Activated T-cell treated with anti-CD3 and anti-CD28 coated beads for 24 hours (primary cell): ENCODE data around the gene SPG7.
"Not testable (repeated sequence)": the region's sequence is repeated elsewhere in the genome, so short reads cannot be mapped to it uniquely, and the experiment has no call there.

Experiments used
- DNase-seq: peaks from one replicate; pipeline ENCODE4 v3.0.0-alpha.2; 2020; ENCODE audit warnings: low read depth

The SPG7 gene

DNA sequence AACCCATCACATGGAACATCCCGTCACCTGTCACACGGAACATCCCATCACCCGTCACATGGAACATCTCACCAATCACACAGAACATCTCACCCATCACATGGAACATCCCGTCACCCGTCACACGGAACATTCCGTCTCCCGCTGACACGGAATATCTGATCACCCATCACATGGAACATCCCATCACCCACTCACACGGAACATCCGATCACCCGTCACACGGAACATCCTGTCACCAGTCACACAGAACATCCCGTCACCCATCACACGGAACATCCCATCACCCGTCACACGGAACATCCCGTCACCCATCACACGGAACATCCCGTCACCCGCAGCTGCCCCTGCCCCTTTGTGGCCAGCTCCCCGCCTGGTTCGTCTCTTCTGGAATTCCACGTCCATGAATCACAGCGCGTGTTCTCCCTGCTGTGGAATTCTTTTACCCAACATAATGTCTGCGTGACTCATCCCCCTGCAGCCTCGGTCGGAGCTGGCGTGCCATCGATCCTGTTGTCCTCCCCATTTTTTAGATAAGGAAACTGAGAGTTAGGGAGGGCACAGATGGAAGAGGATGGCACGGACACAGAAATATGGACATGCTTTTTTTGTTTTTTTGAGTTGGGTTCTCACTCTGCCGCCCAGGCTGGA lies 73.0 kb downstream of the SPG7 start:
- DNase-seq: no peak

GRCh38 chr16:89581861-89582563 lies 73.8 kb downstream of the SPG7 start:
- DNase-seq: no peak

GRCh38 chr16:89582614-89583196 lies 74.5 kb downstream of the SPG7 start:
- no peak for DNase-seq

DNA sequence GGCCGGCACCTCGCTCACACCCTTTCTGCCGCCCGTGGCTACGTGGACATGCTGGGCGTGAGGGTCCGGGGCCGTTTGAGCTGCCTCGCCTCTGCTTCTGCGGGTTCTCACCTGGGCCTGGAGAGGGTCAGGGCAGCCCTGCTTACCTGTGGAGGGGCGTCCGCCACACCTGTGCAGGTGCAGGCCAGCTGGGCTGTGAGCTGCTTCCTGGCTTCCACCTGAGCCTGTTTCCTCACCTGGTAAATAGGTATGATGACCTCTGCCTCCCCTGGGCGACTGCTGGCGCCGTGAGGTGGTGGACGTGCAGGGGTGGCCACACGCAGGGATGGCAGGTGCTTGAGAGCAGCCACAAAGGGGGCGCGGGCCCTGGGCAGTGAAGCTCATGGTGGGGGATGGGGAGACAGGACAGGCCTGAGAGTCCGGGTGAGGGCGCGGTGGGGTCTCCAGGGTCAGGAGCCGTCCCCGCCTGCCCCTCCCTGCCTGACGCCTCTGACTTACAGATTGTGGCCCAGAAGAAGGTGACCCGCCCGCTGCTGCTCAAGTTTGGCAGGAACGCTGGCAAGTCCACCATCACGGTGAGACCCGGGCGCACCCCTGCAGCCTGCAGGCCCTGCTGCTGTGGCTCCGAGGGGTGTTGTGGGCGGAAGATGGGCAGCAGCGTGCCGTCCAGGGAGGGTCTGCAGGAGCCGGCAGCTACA lies 75.1 kb downstream of the SPG7 start:
- no peak for DNase-seq

DNA sequence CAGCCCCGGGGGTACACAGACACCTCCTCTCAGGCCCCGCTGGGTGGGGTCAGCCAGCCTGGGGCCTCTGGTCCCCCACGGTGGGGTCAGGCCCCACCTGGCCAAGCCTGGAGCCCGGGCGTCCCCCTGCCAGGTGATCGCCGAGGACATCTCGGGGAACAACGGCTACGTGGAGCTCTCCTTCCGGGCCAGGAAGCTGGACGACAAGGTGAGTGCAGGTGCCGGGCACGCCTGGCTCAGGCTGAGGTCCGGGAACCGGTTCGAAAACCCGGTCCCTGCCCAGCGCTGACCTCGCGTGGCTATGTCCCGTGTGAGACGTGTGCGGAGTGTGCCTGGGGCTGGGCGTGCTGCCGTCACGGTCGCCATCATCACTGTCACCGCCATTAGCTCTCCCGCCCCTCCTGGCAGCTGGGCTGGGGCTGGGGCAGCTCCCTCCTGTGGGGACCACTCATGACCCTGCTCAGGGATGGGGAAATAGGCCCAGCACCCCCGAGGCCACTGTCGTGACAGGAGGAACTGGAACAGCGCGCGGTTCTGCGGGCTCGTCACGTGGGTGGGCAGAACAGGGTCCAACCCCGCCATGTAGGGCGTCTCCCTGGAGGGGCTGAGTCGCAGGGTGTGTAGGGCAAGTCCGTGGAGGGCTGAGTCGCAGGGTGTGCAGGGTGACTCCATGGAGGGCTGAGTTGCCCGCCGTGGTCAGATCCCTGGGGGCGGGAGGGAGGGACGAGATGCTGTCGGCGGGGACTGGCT lies 75.9 kb downstream of the SPG7 start:
- no peak for DNase-seq

- DNase-seq: no peak
These were observed 76.8 kb downstream of the SPG7 start for GRCh38 chr16:89584768-89585549.

GRCh38 chr16:89586218-89586617 lies 78.0 kb downstream of the SPG7 start:
- DNase-seq: no peak

GRCh38 chr16:89586853-89587252 lies 78.7 kb downstream of the SPG7 start:
- no peak for DNase-seq

DNA sequence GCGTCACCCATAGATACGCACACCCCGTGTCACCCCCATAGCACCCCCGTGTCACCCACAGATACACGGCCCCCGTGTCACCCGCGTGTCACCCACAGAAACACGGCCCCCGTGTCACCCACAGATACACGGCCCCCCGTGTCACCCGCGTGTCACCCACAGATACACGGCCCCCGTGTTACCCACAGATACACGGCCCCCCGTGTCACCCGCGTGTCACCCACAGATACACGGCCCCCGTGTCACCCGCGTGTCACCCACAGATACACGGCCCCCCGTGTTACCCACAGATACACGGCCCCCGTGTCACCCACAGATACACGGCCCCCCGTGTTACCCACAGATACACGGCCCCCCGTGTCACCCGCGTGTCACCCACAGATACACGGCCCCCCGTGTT lies 79.5 kb downstream of the SPG7 start:
- not testable (repeated sequence) for DNase-seq

DNA sequence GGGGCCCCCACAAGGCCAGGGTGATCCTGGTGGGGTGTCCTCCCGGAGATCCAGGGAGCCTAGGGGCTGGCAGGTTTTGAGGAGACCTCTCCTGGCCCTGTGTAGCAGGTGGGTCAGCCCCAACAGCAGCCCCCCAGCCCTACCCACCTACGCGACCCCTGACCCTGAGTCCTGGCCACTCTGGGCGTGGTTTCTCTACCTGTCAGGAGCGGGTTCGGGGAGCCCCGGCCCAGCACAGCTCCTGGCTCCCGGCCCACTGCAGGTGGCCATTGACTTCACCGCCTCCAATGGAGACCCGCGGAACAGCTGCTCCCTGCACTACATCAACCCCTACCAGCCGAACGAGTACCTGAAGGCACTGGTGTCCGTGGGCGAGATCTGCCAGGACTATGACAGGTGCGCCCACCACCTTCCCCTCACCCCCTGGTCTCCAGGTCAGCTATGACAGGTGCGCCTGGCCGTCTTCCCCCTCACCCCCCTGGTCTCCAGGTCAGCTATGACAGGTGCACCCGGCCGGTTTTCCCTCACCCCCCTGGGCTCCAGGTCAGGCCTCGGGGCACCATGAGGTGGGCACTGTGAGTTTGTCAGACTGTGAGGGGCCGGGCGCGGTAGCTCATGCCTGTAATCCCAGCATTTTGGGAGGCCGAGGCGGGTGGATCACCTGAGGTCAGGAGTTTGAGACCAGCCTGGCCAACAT lies 80.4 kb downstream of the SPG7 start:
- DNase-seq: no peak

DNA sequence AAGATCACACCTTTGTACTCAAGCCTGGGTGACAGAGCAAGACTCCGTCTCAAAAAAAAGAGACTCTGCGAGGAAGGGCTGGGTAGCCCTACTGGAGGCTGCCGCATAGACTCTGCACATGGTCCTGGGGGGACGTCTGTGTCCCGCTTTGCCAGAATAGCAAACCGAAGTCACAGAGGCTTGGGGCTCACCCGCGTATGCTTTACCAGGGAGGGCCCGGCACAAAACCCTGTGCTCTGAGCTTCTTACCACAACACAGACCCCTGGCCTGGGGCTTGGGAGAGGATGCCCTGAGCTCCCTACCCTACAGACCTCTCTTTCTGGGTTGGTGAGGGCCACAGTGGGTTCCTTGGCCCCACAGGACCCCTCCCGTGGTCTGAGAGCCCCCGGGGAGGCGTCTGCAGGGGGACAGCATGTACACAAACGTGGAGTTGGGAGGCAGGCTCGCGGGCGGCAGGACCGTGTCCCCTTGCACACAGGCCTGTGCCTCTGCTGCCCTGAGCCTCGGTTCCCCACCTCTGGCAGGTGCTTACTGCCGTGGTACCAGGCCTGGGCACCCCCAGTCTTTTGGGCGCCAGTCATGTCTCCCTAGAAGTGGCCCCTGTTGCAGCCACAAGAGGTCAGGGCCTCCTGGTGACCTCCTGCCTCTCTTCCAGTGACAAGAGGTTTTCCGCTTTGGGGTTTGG lies 81.2 kb downstream of the SPG7 start:
- DNase-seq: no peak

DNA sequence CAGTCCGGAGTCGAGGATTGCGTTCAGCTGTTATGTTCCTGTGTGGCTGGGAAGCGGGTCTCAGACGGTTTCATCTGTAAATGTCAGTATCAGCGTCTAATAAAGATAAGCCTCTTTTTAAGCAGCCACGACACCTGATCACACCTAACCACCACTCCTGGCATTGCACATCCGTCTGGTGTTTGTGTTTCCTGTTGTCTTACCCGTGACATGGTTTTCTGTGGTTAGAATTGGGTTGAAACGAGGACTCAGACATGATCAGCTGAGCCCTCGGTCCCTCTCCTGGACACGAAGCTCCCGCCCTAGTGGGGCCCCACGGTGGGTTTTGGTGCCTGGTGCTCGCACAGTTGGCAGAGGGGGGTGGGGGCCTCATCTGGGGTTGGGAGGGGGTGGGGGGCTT lies 85.6 kb downstream of the SPG7 start:
- no peak for DNase-seq

GRCh38 chr16:89595330-89596060 lies 87.3 kb downstream of the SPG7 start:
- DNase-seq: no peak

DNA sequence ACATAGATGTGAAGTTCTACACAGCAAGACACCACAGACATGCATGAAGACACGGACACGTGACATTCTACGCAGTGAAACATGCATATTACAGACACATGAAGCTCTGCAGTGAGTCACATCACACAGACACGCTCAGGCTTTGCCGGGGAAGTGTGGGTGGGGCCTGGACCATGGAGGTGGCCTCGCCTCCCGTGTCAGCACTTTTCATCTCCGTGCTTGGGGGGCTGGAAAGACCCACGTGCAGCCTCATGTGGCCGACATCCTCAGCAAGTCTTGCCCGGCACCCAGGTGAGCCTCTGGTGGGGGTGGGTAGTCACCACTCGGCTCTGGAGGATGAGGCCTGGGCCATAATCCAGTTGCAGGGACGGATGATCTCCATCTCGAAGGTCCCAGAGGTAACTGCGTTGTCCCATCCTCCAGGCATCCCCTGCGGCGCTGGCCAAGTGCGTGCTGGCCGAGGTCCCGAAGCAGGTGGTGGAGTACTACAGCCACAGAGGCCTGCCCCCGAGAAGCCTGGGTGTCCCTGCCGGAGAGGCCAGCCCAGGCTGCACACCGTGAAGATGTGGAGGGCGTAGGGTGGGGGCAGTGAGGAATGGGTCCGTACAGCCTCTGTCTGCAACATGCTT lies 88.0 kb downstream of the SPG7 start:
- DNase-seq: no peak

DNA sequence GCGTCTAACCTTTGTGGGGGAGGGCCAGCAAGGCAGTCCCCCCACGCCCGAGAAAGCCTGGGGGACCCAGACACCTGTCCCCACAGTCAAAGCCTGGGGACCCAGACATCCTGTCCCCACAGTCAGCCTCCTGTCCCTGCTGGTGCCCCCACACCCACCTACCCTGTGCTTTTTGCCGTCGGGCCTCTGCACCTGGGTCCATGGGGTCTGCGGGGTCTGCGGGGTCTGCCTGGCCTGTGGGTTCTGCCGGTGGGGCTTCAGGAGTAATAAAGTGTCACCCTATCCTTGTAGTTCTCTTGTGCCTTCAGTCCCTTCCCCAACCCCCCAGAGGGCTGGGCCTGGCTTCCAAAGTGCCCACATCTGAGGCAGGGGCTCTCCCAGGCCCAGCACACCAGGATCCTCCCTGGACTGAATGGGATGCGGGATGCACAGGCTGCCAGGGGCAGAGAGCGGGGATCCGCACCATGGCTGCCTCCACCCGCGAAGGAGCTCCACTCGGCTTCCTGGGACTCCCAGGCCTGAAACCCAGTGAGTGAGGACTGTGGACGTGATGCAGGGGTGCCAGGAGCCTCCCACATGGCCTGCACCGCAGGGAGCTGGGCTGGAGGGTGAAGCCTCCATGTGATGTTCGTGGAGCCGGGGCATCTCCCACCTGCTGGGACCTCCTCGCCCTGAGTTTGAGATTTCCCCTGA lies 88.9 kb downstream of the SPG7 start:
- no peak for DNase-seq

DNA sequence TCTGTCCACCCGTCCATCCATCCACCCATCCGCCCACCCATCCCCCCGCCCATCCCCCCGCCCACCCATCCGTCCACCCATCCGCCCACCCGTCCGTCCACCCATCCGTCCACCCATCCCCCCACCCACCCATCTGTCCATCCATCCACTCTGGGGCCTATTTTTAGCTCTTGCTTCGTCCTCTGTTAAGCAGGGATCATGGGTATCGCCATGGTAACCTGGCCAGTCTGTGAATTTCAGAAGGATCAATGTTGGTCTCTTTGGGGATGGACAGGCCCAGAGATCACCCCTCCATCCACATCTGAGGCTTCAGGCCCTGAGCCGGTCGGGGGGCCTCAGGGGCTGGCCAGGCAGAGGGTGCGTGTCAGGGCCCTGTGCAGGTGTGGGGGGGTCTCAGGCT lies 90.0 kb downstream of the SPG7 start:
- no peak for DNase-seq

GRCh38 chr16:89599451-89599858 lies 91.3 kb downstream of the SPG7 start:
- no peak for DNase-seq

- DNase-seq: no peak
These were observed 91.7 kb downstream of the SPG7 start for GRCh38 chr16:89599902-89600301.
